HG03175 (cell line): ENCODE results near the gene SLC16A12.

Experiments
- ATAC-seq: cut with Tn5 transposase; IDR thresholded peaks from one replicate; pipeline ENCODE4 v1.9.1; 2021; ENCODE audit warnings: mild to moderate bottlenecking, moderate library complexity; ENCODE audit not compliant: unreplicated experiment

The SLC16A12 gene, protein sequence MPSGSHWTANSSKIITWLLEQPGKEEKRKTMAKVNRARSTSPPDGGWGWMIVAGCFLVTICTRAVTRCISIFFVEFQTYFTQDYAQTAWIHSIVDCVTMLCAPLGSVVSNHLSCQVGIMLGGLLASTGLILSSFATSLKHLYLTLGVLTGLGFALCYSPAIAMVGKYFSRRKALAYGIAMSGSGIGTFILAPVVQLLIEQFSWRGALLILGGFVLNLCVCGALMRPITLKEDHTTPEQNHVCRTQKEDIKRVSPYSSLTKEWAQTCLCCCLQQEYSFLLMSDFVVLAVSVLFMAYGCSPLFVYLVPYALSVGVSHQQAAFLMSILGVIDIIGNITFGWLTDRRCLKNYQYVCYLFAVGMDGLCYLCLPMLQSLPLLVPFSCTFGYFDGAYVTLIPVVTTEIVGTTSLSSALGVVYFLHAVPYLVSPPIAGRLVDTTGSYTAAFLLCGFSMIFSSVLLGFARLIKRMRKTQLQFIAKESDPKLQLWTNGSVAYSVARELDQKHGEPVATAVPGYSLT

GRCh38 chr10:89535171-89536012 lies at the start of gene SLC16A12:
Gene SLC16A12, minus strand, starts transcription at chr10:89535594. Its CDS starts 73,016 bp downstream, at chr10:89462578.
- ATAC-seq: no peak

GRCh38 chr10:89582022-89582421 lies 46.6 kb upstream of the SLC16A12 start:
- ATAC-seq: no peak

DNA sequence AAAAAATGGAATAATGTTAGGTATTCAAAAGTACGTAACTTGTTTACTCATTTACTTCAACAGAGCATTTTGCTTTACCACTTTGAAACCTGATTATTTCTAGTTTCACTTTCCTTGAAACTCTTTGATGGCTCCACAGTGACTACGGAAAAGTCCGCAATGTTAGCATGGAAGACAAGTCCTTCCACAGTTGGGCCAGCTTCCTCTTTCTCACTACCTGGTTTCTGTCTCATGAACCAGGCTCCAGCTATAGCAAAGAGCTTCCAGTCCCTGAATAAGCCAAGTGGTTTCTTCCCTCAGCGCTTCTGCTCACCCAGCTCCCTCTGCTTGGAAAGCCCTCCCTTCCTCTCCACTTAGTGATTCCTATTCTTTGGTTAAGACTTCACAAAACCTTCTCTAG lies 44.8 kb upstream of the SLC16A12 start:
- no peak for ATAC-seq

DNA sequence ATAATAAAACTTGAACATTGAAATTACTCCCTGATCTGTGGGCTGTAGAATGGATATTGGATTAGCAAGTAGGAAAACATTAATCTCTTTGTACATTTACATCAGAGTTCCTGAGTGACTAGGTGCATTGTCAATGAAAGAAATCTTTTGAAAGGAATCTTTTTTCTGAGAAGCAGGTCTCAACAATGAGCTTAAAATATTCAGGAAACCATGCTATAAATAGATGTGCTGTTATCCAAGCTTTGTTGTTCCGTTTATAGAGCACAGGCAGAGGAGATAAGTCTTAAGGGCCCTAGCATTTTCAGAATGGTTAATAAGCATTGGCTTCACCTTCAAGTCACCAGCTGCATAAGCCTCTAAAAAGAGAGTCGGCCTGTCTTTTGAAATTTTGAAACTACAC lies 41.3 kb upstream of the SLC16A12 start:
- ATAC-seq: no peak

DNA sequence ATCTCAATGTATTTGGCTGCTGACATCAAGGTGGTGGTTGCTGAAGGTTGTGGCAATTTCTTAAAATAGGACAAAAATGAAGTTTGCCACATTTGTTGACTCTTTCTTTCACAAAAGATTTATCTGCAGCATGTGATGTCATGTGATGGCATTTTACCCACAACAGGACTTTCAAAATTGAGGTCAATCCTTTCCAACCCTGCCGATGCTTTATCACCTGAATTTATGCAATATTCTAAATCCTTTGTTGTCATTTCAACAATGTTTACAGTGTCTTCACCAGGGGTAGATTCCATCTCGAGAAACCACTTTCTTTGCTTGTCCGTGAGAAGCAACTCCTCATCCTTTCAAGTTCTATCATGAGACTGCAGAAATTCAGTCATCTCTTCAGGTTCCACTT lies 40.6 kb upstream of the SLC16A12 start:
- ATAC-seq: no peak

- ATAC-seq: no peak
Observed at GRCh38 chr10:89575031-89575430, 39.6 kb upstream of the SLC16A12 start.

GRCh38 chr10:89574368-89574767 lies 39.0 kb upstream of the SLC16A12 start:
- ATAC-seq: no peak

- ATAC-seq: no peak
Observed at GRCh38 chr10:89567576-89568245, 32.3 kb upstream of the SLC16A12 start.

- ATAC-seq: no peak
Observed at GRCh38 chr10:89566992-89567391, 31.6 kb upstream of the SLC16A12 start.

- ATAC-seq: no peak
Observed at GRCh38 chr10:89566095-89566950, 30.9 kb upstream of the SLC16A12 start.

- no peak for ATAC-seq
Observed at GRCh38 chr10:89565180-89565579, 29.8 kb upstream of the SLC16A12 start.

DNA sequence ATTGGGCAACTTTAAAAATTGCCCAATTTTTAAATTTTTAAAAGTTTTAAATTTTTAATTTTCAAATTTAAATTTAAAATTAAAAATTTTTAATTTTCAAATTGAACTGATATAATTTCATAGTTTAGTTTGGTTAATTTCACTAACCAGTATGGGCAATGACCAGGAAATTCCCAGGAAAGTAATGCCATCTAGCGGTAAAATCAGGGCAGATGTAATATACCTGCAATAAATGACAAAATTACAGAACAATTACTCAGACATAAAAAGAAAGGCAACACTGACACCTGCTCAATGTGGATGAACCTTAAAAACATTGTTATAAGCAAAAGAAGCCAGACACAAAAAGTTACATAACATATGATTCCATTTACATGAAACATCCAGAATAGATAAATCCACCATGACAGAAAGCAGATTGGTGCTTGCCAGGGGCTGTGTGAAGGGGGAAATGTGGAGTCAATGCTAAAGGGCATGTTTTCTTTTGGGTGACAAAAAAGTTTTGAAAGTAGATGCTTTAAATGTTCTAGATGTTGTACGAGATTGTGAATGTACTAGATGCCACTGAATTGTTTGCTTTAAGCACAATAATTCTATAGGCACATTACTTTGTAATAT lies 28.6 kb upstream of the SLC16A12 start:
- no peak for ATAC-seq

DNA sequence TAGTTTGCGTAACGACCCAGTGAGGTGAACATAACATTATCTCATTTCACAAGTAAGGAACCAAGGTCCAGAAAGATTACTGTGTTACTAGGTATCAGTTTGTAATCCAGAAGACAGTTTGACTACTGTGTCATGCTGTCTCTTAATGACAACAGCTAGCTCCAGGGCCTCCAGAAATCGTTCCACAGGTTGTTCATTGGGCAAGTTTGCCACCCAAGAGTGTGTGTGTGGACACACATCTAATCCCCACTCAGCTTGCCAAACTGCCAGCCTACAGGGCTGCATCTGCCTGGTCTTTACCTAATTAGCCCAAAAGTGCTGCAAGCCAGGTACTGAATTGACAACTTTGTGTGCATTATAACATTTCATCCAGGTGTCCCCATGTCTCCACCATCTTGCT lies 27.9 kb upstream of the SLC16A12 start:
- ATAC-seq: no peak

- ATAC-seq: no peak
Observed at GRCh38 chr10:89556600-89556999, 21.2 kb upstream of the SLC16A12 start.

DNA sequence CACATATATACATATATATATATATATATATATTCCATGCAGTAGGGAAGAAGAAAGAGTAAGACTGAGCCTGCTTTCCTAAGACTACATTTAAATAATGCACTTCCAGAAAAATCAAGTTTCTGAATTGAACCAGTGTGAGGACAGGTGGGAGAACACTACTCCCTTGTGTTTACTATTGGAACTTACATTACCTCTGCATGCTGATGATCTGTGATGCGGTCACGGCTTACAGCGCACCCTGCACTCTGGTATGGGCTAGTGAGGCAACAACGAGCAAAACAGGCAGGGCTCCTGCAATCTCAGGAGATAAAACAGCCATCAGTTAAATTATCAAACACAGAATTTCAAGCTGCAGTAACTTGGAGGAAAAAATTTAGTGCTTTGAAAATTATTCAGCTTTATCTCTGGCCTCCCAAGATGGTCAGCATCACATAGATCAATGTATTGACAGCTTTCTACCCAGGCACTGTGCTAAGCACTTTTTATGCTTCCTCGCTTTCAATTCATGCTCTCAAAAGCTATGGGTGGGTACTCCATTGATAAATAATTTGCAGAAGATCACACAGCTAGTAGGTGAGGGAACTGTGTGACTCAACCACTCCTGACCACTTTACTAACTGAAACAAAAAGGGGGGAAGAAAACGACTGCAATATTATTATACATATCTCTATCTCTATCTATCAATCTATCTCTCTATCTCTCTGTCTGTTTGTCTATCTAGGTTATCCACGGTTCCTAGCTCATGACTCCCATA lies 20.5 kb upstream of the SLC16A12 start:
- ATAC-seq: no peak

DNA sequence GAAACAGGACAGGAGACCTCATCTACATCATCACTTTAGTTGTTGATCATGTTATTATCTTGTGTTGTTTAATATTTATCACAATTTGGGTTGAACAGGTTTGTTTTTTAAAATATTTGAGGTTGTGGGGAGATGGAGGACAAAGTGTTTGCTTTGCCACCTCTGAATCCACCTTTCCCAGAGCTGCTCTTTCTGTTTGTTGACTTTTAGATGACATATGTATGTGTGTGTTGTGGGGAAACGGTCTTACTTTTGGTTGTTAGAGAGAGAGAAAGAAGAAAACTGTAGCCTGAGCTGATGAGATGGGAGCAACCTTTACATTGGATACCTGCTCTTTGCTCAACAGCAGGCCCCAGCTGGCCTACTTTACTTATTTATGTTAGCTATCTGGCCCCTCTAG lies 19.0 kb upstream of the SLC16A12 start:
- ATAC-seq: no peak

GRCh38 chr10:89553064-89553734 lies 17.8 kb upstream of the SLC16A12 start:
- no peak for ATAC-seq

GRCh38 chr10:89552213-89552612 lies 16.8 kb upstream of the SLC16A12 start:
- ATAC-seq: no peak

DNA sequence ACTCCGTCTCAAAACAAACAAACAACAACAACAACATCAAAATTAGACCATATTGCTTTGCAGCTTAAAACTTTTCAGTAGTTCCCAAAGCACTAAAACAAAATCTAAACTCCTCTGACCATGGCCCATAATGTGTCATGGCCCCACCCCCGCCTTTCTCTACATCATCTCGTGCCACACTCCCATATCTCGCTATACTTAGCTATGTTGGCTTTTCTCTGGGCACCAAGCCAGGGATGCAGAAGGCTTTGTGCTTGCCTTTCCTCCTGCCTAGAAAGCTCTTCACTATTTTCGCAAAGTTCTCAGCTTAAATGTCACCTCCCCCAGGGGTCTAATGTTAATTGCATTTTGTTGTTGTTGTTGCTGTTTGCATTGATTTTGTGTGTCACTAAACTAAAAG lies 15.1 kb upstream of the SLC16A12 start:
- ATAC-seq: no peak
